Prostate gland (tissue), 2 donors: ENCODE results near the gene ALDH3B1.

ENCODE experiments used
- POLR2A ChIP-seq: fragments of 450-650 bp; IDR thresholded peaks from one replicate; pipeline ENCODE4 v1.6.1; 2016; ENCODE audit warnings: antibody characterized with exemption, mild to moderate bottlenecking
- TF ChIP-seq, protein P1 (sequence below), 4 experiments: fragments of 200-600 bp in 2 of 4; fragments of 450-650 bp in 2 of 4; sonication (generic) in 2 of 4; IDR thresholded peaks; 1 replicate in 3 of 4; 2 replicates in 1 of 4; pipeline ENCODE4 v1.5.1; 2016 to 2019; ENCODE audit warnings: antibody characterized with exemption in 4 of 4, mild to moderate bottlenecking in 2 of 4, moderate library complexity in 2 of 4

- no peak for TF ChIP-seq POLR2A
- TF ChIP-seq, protein P1, sequence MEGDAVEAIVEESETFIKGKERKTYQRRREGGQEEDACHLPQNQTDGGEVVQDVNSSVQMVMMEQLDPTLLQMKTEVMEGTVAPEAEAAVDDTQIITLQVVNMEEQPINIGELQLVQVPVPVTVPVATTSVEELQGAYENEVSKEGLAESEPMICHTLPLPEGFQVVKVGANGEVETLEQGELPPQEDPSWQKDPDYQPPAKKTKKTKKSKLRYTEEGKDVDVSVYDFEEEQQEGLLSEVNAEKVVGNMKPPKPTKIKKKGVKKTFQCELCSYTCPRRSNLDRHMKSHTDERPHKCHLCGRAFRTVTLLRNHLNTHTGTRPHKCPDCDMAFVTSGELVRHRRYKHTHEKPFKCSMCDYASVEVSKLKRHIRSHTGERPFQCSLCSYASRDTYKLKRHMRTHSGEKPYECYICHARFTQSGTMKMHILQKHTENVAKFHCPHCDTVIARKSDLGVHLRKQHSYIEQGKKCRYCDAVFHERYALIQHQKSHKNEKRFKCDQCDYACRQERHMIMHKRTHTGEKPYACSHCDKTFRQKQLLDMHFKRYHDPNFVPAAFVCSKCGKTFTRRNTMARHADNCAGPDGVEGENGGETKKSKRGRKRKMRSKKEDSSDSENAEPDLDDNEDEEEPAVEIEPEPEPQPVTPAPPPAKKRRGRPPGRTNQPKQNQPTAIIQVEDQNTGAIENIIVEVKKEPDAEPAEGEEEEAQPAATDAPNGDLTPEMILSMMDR (IDR thresholded peaks at IDR 0.05), result no peak
These were observed 14.4 kb downstream of the ALDH3B1 start for GRCh38 chr11:68024508-68024907.
